ENCODE measurements around the gene CD48.

Gene CD48

GRCh38 chr1:160711602-160712311 is at the start of gene CD48:
TSS of gene CD48 (minus strand) at chr1:160711822. CDS start at chr1:160711763, 59 bp downstream.
- DNase-seq, result peak; percentile 53

GRCh38 chr1:160761046-160761445 is 49.4 kb upstream of the CD48 start:
- no peak for DNase-seq

- no peak for DNase-seq
These were observed 48.1 kb upstream of the CD48 start for GRCh38 chr1:160759740-160760139.

GRCh38 chr1:160758521-160758920 is 46.9 kb upstream of the CD48 start:
- DNase-seq, result no peak

GRCh38 chr1:160756849-160757201 is 45.2 kb upstream of the CD48 start:
- no peak for DNase-seq

- DNase-seq, result peak; percentile 34
These were observed 44.6 kb upstream of the CD48 start for GRCh38 chr1:160755911-160756848.

- no peak for DNase-seq
These were observed 43.8 kb upstream of the CD48 start for GRCh38 chr1:160755461-160755860.

GRCh38 chr1:160753594-160753993 is 42.0 kb upstream of the CD48 start:
- DNase-seq, result no peak

GRCh38 chr1:160752924-160753323 is 41.3 kb upstream of the CD48 start:
- no peak for DNase-seq

GRCh38 chr1:160752406-160752805 is 40.8 kb upstream of the CD48 start:
- no peak for DNase-seq

GRCh38 chr1:160750608-160751007 is 39.0 kb upstream of the CD48 start:
- DNase-seq, result no peak

- DNase-seq, result no peak
These were observed 37.3 kb upstream of the CD48 start for GRCh38 chr1:160748878-160749269.

- no peak for DNase-seq
These were observed 36.7 kb upstream of the CD48 start for GRCh38 chr1:160748181-160748877.

- DNase-seq, result no peak
These were observed 36.1 kb upstream of the CD48 start for GRCh38 chr1:160747717-160748116.

GRCh38 chr1:160746836-160747500 is 35.3 kb upstream of the CD48 start:
- DNase-seq, result no peak

- DNase-seq, result no peak
These were observed 33.9 kb upstream of the CD48 start for GRCh38 chr1:160745551-160745950.

GRCh38 chr1:160744852-160745520 is 33.4 kb upstream of the CD48 start:
- no peak for DNase-seq

GRCh38 chr1:160744199-160744851 is 32.7 kb upstream of the CD48 start:
- DNase-seq, result no peak

- no peak for DNase-seq
These were observed 31.6 kb upstream of the CD48 start for GRCh38 chr1:160743266-160743665.

- DNase-seq, result no peak
These were observed 31.0 kb upstream of the CD48 start for GRCh38 chr1:160742428-160743127.
